HG03460 (cell line): ENCODE measurements around the gene PTCH2.

ENCODE experiments used
- ATAC-seq: cut with Tn5 transposase; IDR thresholded peaks from one replicate; pipeline ENCODE4 v1.9.1; 2021; ENCODE audit not compliant: unreplicated experiment

The PTCH2 gene

GRCh38 chr1:44842862-44843655, at the start of gene PTCH2:
Gene PTCH2, minus strand, starts transcription at chr1:44843253. Its CDS starts 321 bp downstream, at chr1:44842932.
- no peak for ATAC-seq

- no peak for ATAC-seq
Measured at GRCh38 chr1:44890007-44890406, 47.0 kb upstream of the PTCH2 start.

- ATAC-seq: no peak
Measured at GRCh38 chr1:44885406-44885805, 42.4 kb upstream of the PTCH2 start.

- no peak for ATAC-seq
Measured at GRCh38 chr1:44884746-44885145, 41.7 kb upstream of the PTCH2 start.

GRCh38 chr1:44881011-44881632, 38.1 kb upstream of the PTCH2 start:
- no peak for ATAC-seq

GRCh38 chr1:44874155-44874554, 31.1 kb upstream of the PTCH2 start:
- no peak for ATAC-seq

- no peak for ATAC-seq
Measured at GRCh38 chr1:44870096-44870495, 27.0 kb upstream of the PTCH2 start.

- ATAC-seq: no peak
Measured at GRCh38 chr1:44867801-44868200, 24.7 kb upstream of the PTCH2 start.

GRCh38 chr1:44862829-44863401, 19.9 kb upstream of the PTCH2 start:
- ATAC-seq: no peak

- ATAC-seq: no peak
Measured at GRCh38 chr1:44860891-44861425, 17.9 kb upstream of the PTCH2 start.

- ATAC-seq: no peak
Measured at GRCh38 chr1:44860331-44860730, 17.3 kb upstream of the PTCH2 start.

GRCh38 chr1:44857446-44857845, 14.4 kb upstream of the PTCH2 start:
- ATAC-seq: no peak

- ATAC-seq: no peak
Measured at GRCh38 chr1:44855742-44856141, 12.7 kb upstream of the PTCH2 start.

GRCh38 chr1:44854970-44855369, 11.9 kb upstream of the PTCH2 start:
- ATAC-seq: no peak

GRCh38 chr1:44853201-44853600, 10.1 kb upstream of the PTCH2 start:
- ATAC-seq: no peak

GRCh38 chr1:44851308-44851707, 8.3 kb upstream of the PTCH2 start:
- no peak for ATAC-seq

- ATAC-seq: no peak
Measured at GRCh38 chr1:44849575-44850132, 6.6 kb upstream of the PTCH2 start.

- no peak for ATAC-seq
Measured at GRCh38 chr1:44848456-44849181, 5.6 kb upstream of the PTCH2 start.

- no peak for ATAC-seq
Measured at GRCh38 chr1:44847845-44848244, 4.8 kb upstream of the PTCH2 start.

- no peak for ATAC-seq
Measured at GRCh38 chr1:44846985-44847384, 3.9 kb upstream of the PTCH2 start.

GRCh38 chr1:44842486-44842861, 579 bp downstream of the PTCH2 start:
- no peak for ATAC-seq
